Spinal cord (tissue), 10 donors: ENCODE results near the gene MGARP. TPM values are rescaled to one million over a fixed set of nuclear protein-coding genes. Genes with fewer than 3 reads are reported as not detected.
"Not testable (repeated sequence)": the region's sequence is repeated elsewhere in the genome, so short reads cannot be mapped to it uniquely, and the experiment has no call there.

Experiments used
- DNase-seq, 6 donors: peaks; one replicate each; pipeline versions ENCODE4 v3.0.0 to v3.0.0-alpha.2; 2013 to 2015; ENCODE audit warnings: low spot score in 6 of 6, low read depth in 4 of 6
- H3K27ac ChIP-seq: one replicate; pipeline ENCODE4 v1.5.1; 2013; ENCODE audit warnings: low read depth, low read length, control low read depth
- H3K27me3 ChIP-seq: one replicate; pipeline ENCODE4 v1.6.1; 2013; ENCODE audit warnings: low read length; ENCODE audit not compliant: control insufficient read depth, insufficient read depth
- H3K36me3 ChIP-seq: one replicate; pipeline ENCODE4 v1.6.1; 2013; ENCODE audit warnings: low read length; ENCODE audit not compliant: control insufficient read depth, insufficient read depth
- H3K4me1 ChIP-seq: one replicate; pipeline ENCODE4 v1.6.1; 2013; ENCODE audit warnings: low read length; ENCODE audit not compliant: control insufficient read depth, insufficient read depth
- H3K4me3 ChIP-seq: one replicate; pipeline ENCODE4 v1.5.1; 2013; ENCODE audit warnings: low read depth, low read length, control low read depth
- H3K9me3 ChIP-seq: one replicate; pipeline ENCODE4 v1.6.1; 2013; ENCODE audit warnings: low read length; ENCODE audit not compliant: control insufficient read depth, insufficient read depth
- WGBS: methylation state at CpG from one replicate; pipeline ENCODE4 v1.1.5; 2013; ENCODE audit warnings: missing lambda C conversion rate; ENCODE audit not compliant: insufficient coverage; 5-methylcytosine and 5-hydroxymethylcytosine counted together
- long read RNA-seq, 4 donors: transcript quantifications; one replicate each; lab custom pipeline, GENCODE V29; 2026
- polyA plus RNA-seq, 2 donors: library from polyadenylated mRNA; unstranded; fragments of 120-200 nt; gene quantifications; one replicate each; pipeline ENCODE4 v1.2.1, GENCODE V29; 2013; ENCODE audit not compliant: insufficient read length in 2 of 2
- total RNA-seq, 2 donors: library from RNA; depleted of rRNA in 1 of 2; stranded (reverse); fragments of 120-200 nt in 1 of 2; fragments of >200 nt in 1 of 2; gene quantifications; one replicate each; pipeline versions ENCODE4 v1.2.3 to v1.2.4, GENCODE V29; 2013 to 2014
- donor health status: healthy.

Gene MGARP
- total RNA-seq (1 to 10 TPM; 1.1 to 1.8 TPM), polyA plus RNA-seq (1 to 10 TPM in 1 of 2 donors, under 1 TPM in 1; 0.95 to 1.2 TPM)
- long read RNA-seq, donor 1, partial matches to known transcripts, result 0 of 1 reads
- long read RNA-seq, donor 1, other reads (novel, unspliced or antisense), result 0 of 1 reads
- long read RNA-seq, donor 2, result 0 reads
- long read RNA-seq, donor 3, result 0 reads
- long read RNA-seq, donor 4, result 0 reads

- 2% methylated on average over 43 of the region's 51 CpGs for WGBS
- H3K36me3 ChIP-seq, result no peaks in the 10 kb centered on the region
- H3K9me3 ChIP-seq, result no peaks in the 10 kb centered on the region
- H3K4me3 ChIP-seq, result peak within 1 kb of the TSS; percentile 49
- peaks cover 15% of the 10 kb centered on the region for H3K4me1 ChIP-seq
- H3K27me3 ChIP-seq, result peaks cover 30% of the 10 kb centered on the region
- no peak within 1 kb of the TSS for H3K27ac ChIP-seq
- DNase-seq, result peak in 3 of 6 donors; percentile 12 to 64 (median 58)
These were observed at the start of gene MGARP for GRCh38 chr4:139279760-139280620. TSS of gene MGARP (minus strand) at chr4:139280225. CDS start at chr4:139280158, 67 bp downstream.

DNA sequence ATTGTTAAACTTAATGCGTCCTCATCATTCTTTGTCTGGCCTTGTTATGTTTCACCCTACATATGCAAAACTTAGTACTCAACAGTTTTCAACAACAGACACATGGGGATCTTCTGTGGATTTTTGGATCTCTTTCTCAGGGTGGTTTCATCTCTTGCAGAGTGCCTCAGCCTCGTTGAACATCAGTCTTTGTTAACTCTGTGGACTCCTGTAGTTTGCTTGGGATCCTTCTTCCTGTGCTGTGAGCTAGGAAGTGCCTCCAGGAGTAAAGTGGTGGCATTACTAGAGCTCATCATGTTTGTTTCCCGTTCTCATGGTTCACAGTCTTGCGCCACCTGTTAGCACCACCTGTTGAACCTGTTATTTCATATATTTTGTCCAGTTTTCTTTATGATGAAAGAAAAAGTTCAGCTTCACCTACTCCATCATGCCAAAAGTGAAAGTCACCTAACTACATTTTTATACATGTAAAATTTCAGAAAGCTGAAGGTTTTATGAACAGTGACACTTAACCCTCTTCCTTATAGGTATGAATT lies 49.7 kb upstream of the MGARP start:
- H3K27ac ChIP-seq, result no peak overlapping the region
- 20% methylated on average over 1 of the region's 4 CpGs for WGBS
- H3K9me3 ChIP-seq, result no peaks in the 10 kb centered on the region
- DNase-seq, result no peak
- H3K4me1 ChIP-seq, result no peaks in the 10 kb centered on the region
- H3K36me3 ChIP-seq, result peaks cover 7% of the 10 kb centered on the region
- no peak overlapping the region for H3K4me3 ChIP-seq
- no peaks in the 10 kb centered on the region for H3K27me3 ChIP-seq

GRCh38 chr4:139324620-139325019 lies 44.6 kb upstream of the MGARP start:
- WGBS, result 100% methylated on average over 3 of the region's 6 CpGs

DNA sequence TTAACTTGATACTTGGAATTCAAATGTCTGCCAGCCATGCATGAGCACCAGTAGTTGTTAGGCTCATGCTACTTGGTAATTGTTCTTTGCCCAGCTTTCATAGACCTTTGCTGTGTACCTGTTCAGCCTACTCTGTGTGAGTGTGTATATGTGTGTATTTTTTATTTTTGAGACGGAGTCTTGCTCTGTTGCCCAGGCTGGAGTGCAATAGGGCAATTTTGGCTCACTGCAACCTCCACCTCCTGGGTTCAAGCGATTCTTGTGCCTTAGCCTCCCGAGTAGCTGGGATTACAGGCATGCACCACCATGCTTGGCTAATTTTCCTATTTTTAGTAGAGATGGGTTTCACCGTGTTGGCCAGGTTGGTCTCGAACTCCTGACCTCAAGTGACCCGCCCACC lies 42.5 kb upstream of the MGARP start:
- H3K36me3 ChIP-seq, DNase-seq, H3K4me3 ChIP-seq, H3K27ac ChIP-seq, H3K27me3 ChIP-seq, H3K4me1 ChIP-seq, H3K9me3 ChIP-seq: not testable (repeated sequence)
- 100% methylated on average over 2 of the region's 6 CpGs for WGBS

More at GRCh38 chr4:139324620-139325019, 44.6 kb upstream of the MGARP start:
- Histone ChIP-seq H3K4me1 (no peaks in the 10 kb centered on the region), H3K9me3 (no peaks in the 10 kb centered on the region), H3K36me3 (peaks cover 7% of the 10 kb centered on the region), H3K27ac (no peak overlapping the region), H3K27me3 (no peaks in the 10 kb centered on the region), H3K4me3 (no peak overlapping the region)
- no peak for DNase-seq

DNA sequence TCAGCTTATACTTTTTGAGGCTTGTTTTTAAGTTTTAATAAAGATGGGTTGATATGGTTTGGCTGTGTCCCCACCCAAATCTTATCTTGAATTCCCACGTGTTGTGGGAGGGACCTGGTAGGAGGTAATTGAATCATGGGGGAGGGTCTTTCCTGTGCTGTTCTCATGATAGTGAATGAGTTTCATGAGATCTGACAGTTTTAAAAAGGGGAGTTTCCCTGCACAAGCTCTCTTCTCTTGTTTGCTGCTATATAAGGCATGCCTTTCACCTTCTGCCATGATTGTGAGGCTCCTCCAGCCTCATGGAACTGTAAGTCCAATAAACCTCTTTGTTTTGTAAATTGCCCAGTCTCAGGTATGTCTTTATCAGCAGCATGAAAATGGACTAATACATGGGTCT lies 42.0 kb upstream of the MGARP start:
- H3K27me3 ChIP-seq, DNase-seq, H3K4me3 ChIP-seq, H3K9me3 ChIP-seq, H3K36me3 ChIP-seq, H3K4me1 ChIP-seq, H3K27ac ChIP-seq: not testable (repeated sequence)
- 100% methylated on average over 1 of the region's 1 CpG for WGBS

GRCh38 chr4:139319571-139319970 lies 39.5 kb upstream of the MGARP start:
- no peak overlapping the region for H3K27ac ChIP-seq
- H3K9me3 ChIP-seq, result no peaks in the 10 kb centered on the region
- H3K36me3 ChIP-seq, result no peaks in the 10 kb centered on the region
- DNase-seq, result no peak
- WGBS, result no CpG with 5 or more reads among the region's 1 CpG
- H3K4me3 ChIP-seq, result no peak overlapping the region
- no peaks in the 10 kb centered on the region for H3K27me3 ChIP-seq
- H3K4me1 ChIP-seq, result no peaks in the 10 kb centered on the region

GRCh38 chr4:139317635-139318034 lies 37.6 kb upstream of the MGARP start:
- no peak overlapping the region for H3K27ac ChIP-seq
- H3K4me1 ChIP-seq, result no peaks in the 10 kb centered on the region
- no peaks in the 10 kb centered on the region for H3K9me3 ChIP-seq
- no peaks in the 10 kb centered on the region for H3K36me3 ChIP-seq
- H3K4me3 ChIP-seq, result no peak overlapping the region
- H3K27me3 ChIP-seq, result no peaks in the 10 kb centered on the region
- DNase-seq, result no peak

DNA sequence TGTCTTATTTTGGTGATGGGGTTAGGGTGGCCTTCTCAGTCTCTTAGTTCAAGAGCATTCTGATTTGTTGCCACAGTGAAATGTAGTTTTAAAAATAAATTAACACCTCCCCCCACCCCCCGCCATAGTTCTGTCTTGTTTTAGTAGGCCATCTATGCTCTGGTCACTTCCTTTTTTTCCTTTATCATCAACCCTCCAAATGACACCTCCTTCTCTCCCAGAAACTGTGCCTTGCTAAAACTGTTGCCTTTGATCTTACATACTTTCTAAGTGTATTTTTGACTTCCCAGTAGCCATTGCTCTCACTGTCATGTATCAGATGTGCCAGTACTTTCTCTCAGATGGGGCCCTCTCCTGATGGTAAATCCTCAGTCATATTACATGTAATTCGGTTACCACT lies 36.7 kb upstream of the MGARP start:
- Histone ChIP-seq H3K36me3 (no peaks in the 10 kb centered on the region), H3K27ac (no peak overlapping the region), H3K9me3 (no peaks in the 10 kb centered on the region), H3K4me1 (no peaks in the 10 kb centered on the region), H3K4me3 (no peak overlapping the region), H3K27me3 (no peaks in the 10 kb centered on the region)
- DNase-seq, result no peak
- 86% methylated on average over 1 of the region's 2 CpGs for WGBS

DNA sequence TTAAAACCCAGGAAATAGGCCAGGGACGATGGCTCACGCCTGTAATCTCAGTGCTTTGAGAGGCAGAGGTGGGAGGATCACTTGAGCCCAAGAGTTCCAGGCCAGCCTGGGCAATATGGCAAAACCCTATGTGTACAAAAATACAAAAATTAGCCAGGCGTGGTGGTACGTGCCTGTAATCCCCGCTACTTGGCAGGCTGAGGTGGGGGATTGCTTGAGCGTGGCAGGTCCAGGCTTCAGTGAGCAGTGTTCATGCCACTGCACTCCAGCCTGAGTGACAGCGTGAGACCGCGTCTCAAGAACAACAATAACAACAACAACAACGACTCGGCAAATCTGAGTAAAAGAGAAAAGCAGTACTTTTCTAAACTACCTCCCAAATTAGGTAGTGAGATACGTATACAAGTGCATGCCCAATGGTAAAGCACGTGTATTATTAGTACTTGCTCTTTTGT lies 35.2 kb upstream of the MGARP start:
- no peaks in the 10 kb centered on the region for H3K27me3 ChIP-seq
- DNase-seq, result no peak
- no peak overlapping the region for H3K4me3 ChIP-seq
- no peak overlapping the region for H3K27ac ChIP-seq
- no peaks in the 10 kb centered on the region for H3K4me1 ChIP-seq
- WGBS, result 96% methylated on average over 7 of the region's 13 CpGs
- no peaks in the 10 kb centered on the region for H3K9me3 ChIP-seq
- no peaks in the 10 kb centered on the region for H3K36me3 ChIP-seq
